ENCODE data around the gene LAT. TPM values are rescaled to one million over a fixed set of nuclear protein-coding genes. Genes with fewer than 3 reads are reported as not detected.
"Not testable (repeated sequence)": the region's sequence is repeated elsewhere in the genome, so short reads cannot be mapped to it uniquely, and the experiment has no call there.

Gene LAT
- total RNA-seq, 1 donor from 2014 or later = 0.72 TPM

- DNase-seq (ENCODE audit: low spot score) = no peak
Measured at GRCh38 chr16:28977703-28978662, 6.9 kb upstream of the LAT start.

GRCh38 chr16:28980330-28980729 is 4.5 kb upstream of the LAT start:
- not testable (repeated sequence) for DNase-seq (ENCODE audit: low spot score)

GRCh38 chr16:28980929-28981328 is 3.9 kb upstream of the LAT start:
- DNase-seq (ENCODE audit: low spot score) = no peak

- no peak for DNase-seq (ENCODE audit: low spot score)
Measured at GRCh38 chr16:28981517-28981916, 3.3 kb upstream of the LAT start.

- DNase-seq (ENCODE audit: low spot score) = no peak
Measured at GRCh38 chr16:28982418-28982817, 2.4 kb upstream of the LAT start.

- no peak for DNase-seq (ENCODE audit: low spot score)
Measured at GRCh38 chr16:28982949-28983348, 1.9 kb upstream of the LAT start.

GRCh38 chr16:28983644-28984043 is 1.2 kb upstream of the LAT start:
- DNase-seq (ENCODE audit: low spot score) = no peak

GRCh38 chr16:28984091-28984490 is 761 bp upstream of the LAT start:
- no peak for DNase-seq (ENCODE audit: low spot score)

GRCh38 chr16:28985211-28986041 is 574 bp downstream of the LAT start:
- no peak for DNase-seq (ENCODE audit: low spot score)

GRCh38 chr16:28986046-28986445 is 1.2 kb downstream of the LAT start:
- DNase-seq (ENCODE audit: low spot score) = no peak

GRCh38 chr16:28986492-28986891 is 1.6 kb downstream of the LAT start:
- no peak for DNase-seq (ENCODE audit: low spot score)

- no peak for DNase-seq (ENCODE audit: low spot score)
Measured at GRCh38 chr16:28987170-28987853, 2.5 kb downstream of the LAT start.

- no peak for DNase-seq (ENCODE audit: low spot score)
Measured at GRCh38 chr16:28989363-28989762, 4.5 kb downstream of the LAT start.

- no peak for DNase-seq (ENCODE audit: low spot score)
Measured at GRCh38 chr16:28990375-28991040, 5.7 kb downstream of the LAT start.

- DNase-seq (ENCODE audit: low spot score) = no peak
Measured at GRCh38 chr16:28991687-28992086, 6.8 kb downstream of the LAT start.

- DNase-seq (ENCODE audit: low spot score) = no peak
Measured at GRCh38 chr16:28992496-28992895, 7.6 kb downstream of the LAT start.

GRCh38 chr16:28998837-28999236 is 14.0 kb downstream of the LAT start:
- DNase-seq (ENCODE audit: low spot score) = no peak

GRCh38 chr16:28999577-28999976 is 14.7 kb downstream of the LAT start:
- DNase-seq (ENCODE audit: low spot score) = no peak

- no peak for DNase-seq (ENCODE audit: low spot score)
Measured at GRCh38 chr16:29000019-29000418, 15.2 kb downstream of the LAT start.

- DNase-seq (ENCODE audit: low spot score) = not testable (repeated sequence)
Measured at GRCh38 chr16:29004496-29005139, 19.8 kb downstream of the LAT start.
